Uterus (tissue), 4 donors: Measurements from ENCODE around the gene CC2D1A. TPM values are rescaled to one million over a fixed set of nuclear protein-coding genes. Genes with fewer than 3 reads are reported as not detected.
A peak's percentile ranks its signal among the peaks of the same experiment; 100 is the strongest.

Experiments
- DNase-seq, 2 donors: peaks; one replicate each; pipeline ENCODE4 v3.0.0-alpha.2; 2019 to 2020
- H3K27ac ChIP-seq, 2 donors: fragments of 200-600 bp; sonication (generic); 1 replicate in 1 of 2; 2 replicates in 1 of 2; pipeline ENCODE4 v1.5.1; 2016 to 2018
- H3K27me3 ChIP-seq, 2 donors: fragments of 200-600 bp; sonication (generic); one replicate each; pipeline ENCODE4 v1.5.1; 2018 to 2019; ENCODE audit warnings: control low read depth in 1 of 2
- H3K36me3 ChIP-seq, 2 donors: fragments of 200-600 bp; sonication (generic); one replicate each; pipeline ENCODE4 v1.5.1; 2019; ENCODE audit warnings: control low read depth in 1 of 2
- H3K4me1 ChIP-seq, 2 donors: fragments of 200-600 bp; sonication (generic); one replicate each; pipeline ENCODE4 v1.5.1; 2018 to 2019; ENCODE audit warnings: control low read depth in 1 of 2
- H3K4me3 ChIP-seq, 2 donors: fragments of 200-600 bp; sonication (generic); 1 replicate in 1 of 2; 2 replicates in 1 of 2; pipeline ENCODE4 v1.5.1; 2018 to 2019; ENCODE audit warnings: mild to moderate bottlenecking in 1 of 2
- H3K9me3 ChIP-seq, 2 donors: fragments of 200-600 bp; sonication (generic); one replicate each; pipeline ENCODE4 v1.5.1; 2019; ENCODE audit warnings: control low read depth in 1 of 2
- POLR2A ChIP-seq, 2 donors: fragments of 450-650 bp; IDR thresholded peaks; one replicate each; pipeline ENCODE4 v1.6.1; 2016; ENCODE audit warnings: antibody characterized with exemption in 2 of 2, mild to moderate bottlenecking in 1 of 2, moderate library complexity in 1 of 2
- intact Hi-C: fragments of 100-400 bp; cut with DNase I; formaldehyde crosslinking; loops from one replicate; pipeline ENCODE4 v1.15.1; 2023; ENCODE audit warnings: low total_unique reads
- microRNA counts, 2 donors: library from miRNA; unstranded; fragments of <30 nt; microRNA quantifications; one replicate each; lab custom pipeline; 2016 to 2017
- microRNA-seq: library from miRNA; unstranded; fragments of <30 nt; microRNA quantifications from one replicate; pipeline ENCODE4, GENCODE V29; 2016; ENCODE audit warnings: borderline microRNAs expressed, borderline replicate concordance
- small RNA-seq: library from RNA; depleted of rRNA; stranded (forward); fragments of <200 nt; gene quantifications from one replicate; pipeline ENCODE3, GENCODE V24; 2016
- total RNA-seq, 4 donors: library from RNA; depleted of rRNA in 3 of 4; stranded (reverse); fragments of >200 nt in 3 of 4; gene quantifications; one replicate each; pipeline versions ENCODE4 v1.1.0 to v1.2.4, GENCODE V29; 2014 to 2023
- TF ChIP-seq, protein P1 (sequence below), 4 experiments: fragments of 200-600 bp in 2 of 4; fragments of 450-650 bp in 2 of 4; sonication (generic) in 2 of 4; IDR thresholded peaks; one replicate each; pipeline ENCODE4 v1.5.1; 2016 to 2019; ENCODE audit warnings: antibody characterized with exemption in 4 of 4, mild to moderate bottlenecking in 2 of 4, moderate library complexity in 1 of 4
- donor health status: DM: yes; HTN: yes; CAD: no.

CC2D1A gene
- total RNA-seq, 4 donors from 2014 or later, result 3.2 to 44.4 (median 13.2) TPM

DNA sequence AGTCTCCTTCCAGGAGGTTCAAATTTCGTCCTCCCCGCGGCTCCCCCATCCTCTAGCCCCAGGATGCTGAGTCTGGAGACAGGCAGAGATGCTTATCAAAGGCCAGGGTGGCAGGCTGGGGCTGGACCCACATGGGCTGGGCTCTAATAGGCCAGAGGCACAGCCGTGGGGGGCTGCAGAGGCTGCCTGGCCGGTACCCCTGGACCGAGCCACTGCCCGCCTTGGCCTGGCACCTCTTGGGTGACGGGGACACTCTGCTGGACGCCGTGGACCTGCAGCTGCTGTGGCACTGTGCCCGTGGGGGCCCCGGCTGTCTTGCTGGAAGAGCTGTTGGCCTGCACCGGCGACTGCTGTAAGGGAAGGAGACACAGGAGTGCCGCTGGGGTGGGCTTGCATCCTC is 74.3 kb downstream of the CC2D1A start:
- Histone ChIP-seq H3K9me3 (no peaks in the 10 kb centered on the region), H3K4me3 (no peak overlapping the region), H3K27ac (no peak overlapping the region), H3K36me3 (no peaks in the 10 kb centered on the region), H3K27me3 (no peaks in the 10 kb centered on the region), H3K4me1 (peaks cover 0 to 6% of the 10 kb centered on the region in 2 donors)
- no peak for TF ChIP-seq POLR2A (IDR thresholded peaks at IDR 0.05)
- TF ChIP-seq, protein P1, sequence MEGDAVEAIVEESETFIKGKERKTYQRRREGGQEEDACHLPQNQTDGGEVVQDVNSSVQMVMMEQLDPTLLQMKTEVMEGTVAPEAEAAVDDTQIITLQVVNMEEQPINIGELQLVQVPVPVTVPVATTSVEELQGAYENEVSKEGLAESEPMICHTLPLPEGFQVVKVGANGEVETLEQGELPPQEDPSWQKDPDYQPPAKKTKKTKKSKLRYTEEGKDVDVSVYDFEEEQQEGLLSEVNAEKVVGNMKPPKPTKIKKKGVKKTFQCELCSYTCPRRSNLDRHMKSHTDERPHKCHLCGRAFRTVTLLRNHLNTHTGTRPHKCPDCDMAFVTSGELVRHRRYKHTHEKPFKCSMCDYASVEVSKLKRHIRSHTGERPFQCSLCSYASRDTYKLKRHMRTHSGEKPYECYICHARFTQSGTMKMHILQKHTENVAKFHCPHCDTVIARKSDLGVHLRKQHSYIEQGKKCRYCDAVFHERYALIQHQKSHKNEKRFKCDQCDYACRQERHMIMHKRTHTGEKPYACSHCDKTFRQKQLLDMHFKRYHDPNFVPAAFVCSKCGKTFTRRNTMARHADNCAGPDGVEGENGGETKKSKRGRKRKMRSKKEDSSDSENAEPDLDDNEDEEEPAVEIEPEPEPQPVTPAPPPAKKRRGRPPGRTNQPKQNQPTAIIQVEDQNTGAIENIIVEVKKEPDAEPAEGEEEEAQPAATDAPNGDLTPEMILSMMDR (IDR thresholded peaks at IDR 0.05), result no peak
- no peak for DNase-seq
- intact Hi-C loops, result no loop called here

MicroRNAs encoded within 50 kb of the gene (microRNA counts, 767-probe panel; counts per million panel counts)
- microRNA hsa-miR-181c-5p (lab: Ali Mortazavi, UCI), result 2,725 to 3,643 counts per million in 2 donors

Small RNA genes within 50 kb of the gene (microRNA-seq; reads per million reads assigned to microRNA genes)
- 208 reads per million, percentile 63 among the genes with 10 or more reads in this experiment for gene MIR181C
- gene MIR181D, result 252 reads per million, percentile 68 among the genes with 10 or more reads in this experiment

Small RNA genes within 50 kb of the gene (small RNA-seq; reads per million reads assigned to genes)
- gene MIR181C (18.8 reads per million, percentile 91 among the genes with 10 or more reads in this experiment), gene MIR181D (18.1 reads per million, percentile 91 among the genes with 10 or more reads in this experiment)

Other genes starting within 250 kb of the CC2D1A start
- 10 to 100 TPM; 33.3 to 62.4 (median 45.9) TPM for gene MRI1, start 141.7 kb upstream of the CC2D1A start, total RNA-seq
- gene C19orf53, start 131.7 kb upstream of the CC2D1A start, total RNA-seq, result 100 to 1,000 TPM in 1 of 4 donors, 10 to 100 TPM in 3; 20.5 to 233 (median 77.3) TPM
- gene ZSWIM4, start 110.8 kb upstream of the CC2D1A start, total RNA-seq, result 1 to 10 TPM in 3 of 4 donors, under 1 TPM in 1; 0.26 to 8.4 (median 6.0) TPM
- 1 to 10 TPM in 1 of 4 donors, not detected in 3; 1.2 TPM for gene NANOS3, start 29.1 kb upstream of the CC2D1A start, total RNA-seq
- 1 to 10 TPM in 3 of 4 donors, not detected in 1; 4.8 to 7.7 (median 5.8) TPM for gene BRME1, start 84 bp upstream of the CC2D1A start, total RNA-seq
- under 1 TPM in 2 of 4 donors, not detected in 2; 0.55 to 0.98 TPM for gene PODNL1, start 32.2 kb downstream of the CC2D1A start, total RNA-seq
- 10 to 100 TPM; 11.2 to 39.6 (median 20.1) TPM for gene DCAF15, start 46.3 kb downstream of the CC2D1A start, total RNA-seq
- gene RFX1, start 100.1 kb downstream of the CC2D1A start, total RNA-seq, result 10 to 100 TPM in 1 of 4 donors, 1 to 10 TPM in 2, under 1 TPM in 1; 0.26 to 14.1 (median 4.1) TPM
- not detected for gene RLN3, start 121.9 kb downstream of the CC2D1A start, total RNA-seq
- 1 to 10 TPM; 1.0 to 10.0 (median 3.7) TPM for gene IL27RA, start 125.6 kb downstream of the CC2D1A start, total RNA-seq
- 1 to 10 TPM in 1 of 4 donors, under 1 TPM in 1, not detected in 2; 0.55 to 4.3 TPM for gene PALM3, start 155.9 kb downstream of the CC2D1A start, total RNA-seq
- 10 to 100 TPM in 1 of 4 donors, 1 to 10 TPM in 1, under 1 TPM in 1, not detected in 1; 0.55 to 23.8 (median 2.0) TPM for gene MISP3, start 166.6 kb downstream of the CC2D1A start, total RNA-seq
- 1 to 10 TPM in 1 of 4 donors, not detected in 3; 1.7 TPM for gene C19orf67, start 179.6 kb downstream of the CC2D1A start, total RNA-seq
- gene SAMD1, start 184.6 kb downstream of the CC2D1A start, total RNA-seq, result 10 to 100 TPM in 3 of 4 donors, 1 to 10 TPM in 1; 6.9 to 57.8 (median 24.1) TPM
- 100 to 1,000 TPM in 1 of 4 donors, 10 to 100 TPM in 2, 1 to 10 TPM in 1; 4.9 to 135 (median 74.2) TPM for gene PRKACA, start 211.6 kb downstream of the CC2D1A start, total RNA-seq
- 10 to 100 TPM in 1 of 4 donors, not detected in 3; 16.7 TPM for gene ASF1B, start 230.4 kb downstream of the CC2D1A start, total RNA-seq